GM18517 (cell line): ENCODE data around the gene ARMH4.
"Not testable (repeated sequence)": the region's sequence is repeated elsewhere in the genome, so short reads cannot be mapped to it uniquely, and the experiment has no call there.

Experiments used
- ATAC-seq: cut with Tn5 transposase; IDR thresholded peaks from one replicate; pipeline ENCODE4 v1.9.1; 2021; ENCODE audit warnings: mild to moderate bottlenecking, moderate library complexity; ENCODE audit not compliant: unreplicated experiment

ARMH4 gene

DNA sequence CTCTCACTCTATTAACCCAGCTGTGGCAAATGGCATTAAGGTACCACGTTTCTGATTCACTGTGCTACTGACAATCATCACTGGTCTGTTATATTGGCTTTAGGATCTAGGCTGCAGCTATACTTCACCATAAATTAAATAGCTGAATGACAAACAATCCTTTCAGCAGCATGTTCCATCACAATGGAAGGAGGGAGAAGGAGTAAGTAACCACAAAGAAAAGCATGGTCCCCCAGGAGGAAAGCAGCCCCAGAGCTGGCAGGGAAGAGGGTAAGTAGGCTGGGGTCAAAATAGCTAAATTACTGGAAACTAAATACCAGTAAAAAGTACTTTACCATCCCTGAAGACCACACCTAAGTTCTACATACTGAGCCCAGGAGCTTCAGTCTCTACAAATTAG is 2.8 kb downstream of the ARMH4 start:
- no peak for ATAC-seq

DNA sequence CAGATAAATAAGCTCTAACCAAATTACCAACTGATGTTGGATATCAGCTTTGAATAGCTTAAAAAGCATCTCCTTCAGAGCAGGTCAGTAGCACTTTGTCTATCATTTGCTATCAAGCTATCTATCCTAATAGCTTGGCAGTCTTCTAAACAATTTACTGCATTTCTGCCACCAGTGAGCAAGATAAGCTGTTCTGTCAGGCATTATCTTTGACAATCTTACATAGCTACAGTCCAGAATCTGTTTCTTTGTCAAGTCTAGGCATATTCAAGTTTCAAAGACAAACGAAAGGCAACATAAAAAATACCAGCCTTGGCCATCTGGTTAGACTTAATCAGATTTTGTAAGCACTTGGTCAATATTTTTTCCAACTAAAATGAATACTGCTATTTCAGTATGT is 5.6 kb downstream of the ARMH4 start:
- no peak for ATAC-seq

- no peak for ATAC-seq
Measured at GRCh38 chr14:58145936-58146335, 6.1 kb downstream of the ARMH4 start.

DNA sequence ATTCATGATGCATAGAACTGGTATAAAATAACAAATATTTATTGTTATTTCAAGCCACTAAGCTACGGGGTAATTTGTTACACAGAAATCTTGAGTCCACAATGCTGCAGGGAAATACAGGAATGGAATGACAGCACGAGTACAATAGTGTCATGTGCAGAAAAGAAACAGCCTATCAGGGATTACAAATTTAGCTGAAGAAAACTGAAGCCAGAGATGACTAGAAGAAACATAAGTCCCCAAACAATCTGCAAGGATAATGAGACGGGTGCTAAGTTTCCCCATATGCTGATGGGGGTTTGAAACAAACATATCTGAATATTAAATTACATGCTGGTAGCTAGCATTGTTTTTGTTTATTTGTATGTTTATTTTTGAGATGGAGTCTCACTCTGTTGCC is 8.9 kb downstream of the ARMH4 start:
- ATAC-seq: no peak

DNA sequence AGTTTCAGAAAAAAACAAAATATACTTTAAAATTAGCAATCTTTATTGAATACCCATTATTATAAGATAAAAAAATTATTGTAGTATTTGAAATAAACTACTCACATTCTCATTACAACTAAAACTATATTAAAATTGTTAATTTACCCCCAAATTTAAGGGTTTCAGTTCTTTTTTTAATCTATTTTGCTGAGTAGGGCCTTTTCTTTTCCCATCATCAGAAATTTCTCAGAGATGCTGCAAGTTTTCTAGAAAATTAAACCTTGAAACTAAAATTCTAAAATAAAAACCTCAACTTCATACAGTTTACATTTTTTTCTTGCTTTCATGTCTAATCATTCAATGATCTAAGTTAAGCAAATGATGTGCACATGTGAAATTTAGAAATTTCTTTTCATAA is 10.1 kb downstream of the ARMH4 start:
- ATAC-seq: no peak

DNA sequence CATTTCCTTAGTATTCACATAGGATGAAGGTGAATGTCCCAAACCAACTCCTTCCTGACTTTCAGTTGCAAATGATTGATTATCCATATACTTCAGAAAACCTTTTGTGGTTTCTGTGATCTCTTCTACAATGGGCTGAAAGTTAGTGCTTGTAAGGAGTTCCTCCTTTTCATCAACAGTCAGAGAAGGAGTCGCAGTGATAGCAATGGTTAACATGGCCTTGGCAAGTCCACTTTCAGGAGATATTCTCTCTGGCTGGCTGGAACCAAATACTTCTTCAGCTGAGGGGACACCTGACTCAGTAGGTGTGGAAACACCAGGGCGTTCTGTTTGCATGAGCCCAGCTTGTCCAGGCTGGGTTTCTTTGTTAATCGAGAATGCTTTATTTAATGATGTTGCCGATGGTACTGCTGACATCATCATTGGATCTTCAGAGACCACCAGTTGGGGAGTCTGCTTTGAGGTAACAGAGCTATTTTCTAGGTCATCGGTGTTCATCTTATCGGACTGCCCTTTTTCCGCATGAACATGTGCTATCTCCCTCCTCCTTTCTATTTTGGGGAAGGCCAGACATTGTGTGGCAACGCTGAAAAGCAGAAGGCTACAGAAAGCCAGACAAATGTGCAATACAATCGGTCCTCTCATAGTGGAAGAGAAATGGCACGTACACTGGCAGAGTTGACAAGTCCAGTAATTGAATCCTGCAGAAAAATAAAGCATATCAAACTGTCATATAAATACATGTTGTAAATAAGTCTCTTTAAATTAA is 13.1 kb downstream of the ARMH4 start:
- no peak for ATAC-seq

DNA sequence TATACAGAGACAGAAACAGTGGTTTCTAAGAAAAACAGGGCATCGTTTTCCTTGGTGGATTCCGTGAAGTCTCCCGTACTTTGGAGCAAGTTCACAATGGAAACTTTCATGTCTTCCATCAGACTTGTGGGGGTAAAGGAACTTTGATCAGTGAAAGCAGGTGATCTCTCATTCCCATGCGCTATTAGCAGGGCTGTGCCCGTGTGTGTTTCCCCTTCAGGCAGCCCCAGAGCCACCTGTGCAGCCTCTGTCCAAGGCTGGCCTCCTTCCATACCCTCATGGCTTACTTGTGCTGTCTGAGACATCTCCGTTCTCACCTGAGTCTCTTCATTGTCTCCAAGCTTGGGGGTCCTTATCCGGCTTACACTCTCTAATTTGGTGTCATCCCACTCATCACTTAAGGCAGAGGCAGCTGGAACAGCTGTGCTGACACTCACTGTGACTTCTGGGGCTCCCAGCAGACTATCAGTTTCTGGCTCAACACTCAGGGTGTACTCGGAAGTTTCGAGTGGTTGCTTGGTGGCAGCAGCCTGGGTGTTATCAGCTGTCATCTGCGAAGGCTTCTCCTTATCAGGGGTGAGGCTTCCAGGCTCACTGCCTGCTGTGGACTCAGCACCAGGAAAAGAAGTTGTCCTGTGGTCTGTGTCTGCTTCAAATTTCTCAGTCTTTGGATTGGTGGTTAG is 13.8 kb downstream of the ARMH4 start:
- no peak for ATAC-seq

DNA sequence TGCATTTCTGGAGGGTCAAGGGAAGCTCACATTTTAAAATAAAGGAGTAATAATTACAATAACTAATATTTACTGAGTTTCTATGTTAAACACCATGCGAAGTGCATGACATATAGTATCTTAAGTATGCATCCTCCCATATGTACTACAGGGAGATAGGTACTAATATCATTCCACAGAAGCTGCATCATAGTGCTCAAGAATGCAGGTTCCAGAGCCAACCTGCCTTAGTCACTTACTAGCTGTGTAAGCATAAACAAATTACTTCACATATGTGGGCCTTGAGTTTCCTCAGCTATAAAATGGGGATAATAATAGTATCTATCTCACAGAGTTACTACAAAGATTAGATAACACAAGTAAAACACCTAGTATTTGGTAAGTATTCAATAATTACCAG is 18.3 kb downstream of the ARMH4 start:
- no peak for ATAC-seq

- no peak for ATAC-seq
Measured at GRCh38 chr14:58131386-58131785, 20.6 kb downstream of the ARMH4 start.

- no peak for ATAC-seq
Measured at GRCh38 chr14:58130116-58130782, 21.8 kb downstream of the ARMH4 start.

GRCh38 chr14:58129208-58129607 is 22.8 kb downstream of the ARMH4 start:
- ATAC-seq: no peak

- ATAC-seq: no peak
Measured at GRCh38 chr14:58128416-58128815, 23.6 kb downstream of the ARMH4 start.

GRCh38 chr14:58122546-58122945 is 29.5 kb downstream of the ARMH4 start:
- ATAC-seq: not testable (repeated sequence)

- ATAC-seq: no peak
Measured at GRCh38 chr14:58121530-58122186, 30.4 kb downstream of the ARMH4 start.

GRCh38 chr14:58119381-58119780 is 32.6 kb downstream of the ARMH4 start:
- no peak for ATAC-seq

- no peak for ATAC-seq
Measured at GRCh38 chr14:58118097-58118815, 33.8 kb downstream of the ARMH4 start.

DNA sequence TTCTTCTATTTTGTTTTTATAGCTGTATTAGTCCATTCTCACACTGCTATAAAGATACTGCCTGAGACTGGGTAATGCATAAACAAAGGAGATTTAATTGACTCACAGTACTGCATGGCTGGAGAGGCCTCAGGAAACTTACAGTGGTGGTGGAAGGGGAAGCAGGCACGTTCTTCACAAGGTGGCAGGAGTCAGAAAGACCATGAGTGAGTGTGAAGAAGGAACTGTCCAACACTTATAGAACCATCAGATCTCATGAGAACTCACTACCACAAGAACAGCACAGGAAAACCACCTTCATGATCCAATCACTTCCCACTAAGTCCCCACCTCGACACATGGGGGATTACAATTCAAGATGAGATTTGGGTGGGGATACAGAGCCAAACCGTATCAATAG is 42.3 kb downstream of the ARMH4 start:
- ATAC-seq: no peak

DNA sequence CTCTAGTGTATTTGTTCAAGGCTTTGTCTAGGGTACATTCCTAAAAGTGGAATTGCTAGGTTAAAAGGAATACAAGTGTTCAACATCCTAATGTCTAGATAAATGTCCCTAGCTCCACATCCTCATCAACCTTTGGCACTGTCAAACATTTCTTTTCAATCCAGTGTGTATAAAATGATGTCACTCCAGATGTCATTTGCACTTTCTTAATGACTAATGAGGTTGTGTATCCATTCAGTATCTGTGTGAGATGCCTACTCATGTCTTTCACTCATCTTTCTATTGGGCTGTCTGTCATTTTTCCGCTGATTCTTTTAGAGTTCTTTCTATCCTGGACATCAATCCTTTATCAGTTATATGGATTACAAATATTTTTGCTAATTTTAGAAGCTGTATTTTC is 43.3 kb downstream of the ARMH4 start:
- no peak for ATAC-seq

GRCh38 chr14:58107947-58108552 is 44.0 kb downstream of the ARMH4 start:
- ATAC-seq: no peak

DNA sequence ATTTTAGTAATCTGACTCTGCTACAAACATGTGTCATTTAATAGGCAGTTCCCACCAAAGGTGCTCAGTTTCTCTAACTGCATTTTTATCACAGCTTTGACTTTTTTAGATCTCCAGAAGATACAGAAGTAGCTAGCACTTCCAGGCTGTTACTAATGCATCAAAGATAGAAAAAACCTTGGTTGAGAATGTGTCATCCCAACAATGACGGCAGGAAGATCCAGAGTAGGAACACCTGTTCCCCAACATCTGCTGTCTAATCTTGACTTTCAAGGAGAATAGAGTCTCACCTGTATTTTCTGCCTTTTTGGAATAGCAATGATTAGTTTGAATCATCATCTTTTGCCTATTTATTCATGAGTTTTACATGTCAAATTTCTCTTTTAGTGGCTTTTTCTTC is 45.0 kb downstream of the ARMH4 start:
- ATAC-seq: no peak
